GM19351 (cell line): ENCODE measurements around the gene GRM8.
"Not testable (repeated sequence)": the region's sequence is repeated elsewhere in the genome, so short reads cannot be mapped to it uniquely, and the experiment has no call there.

ENCODE experiments used
- ATAC-seq: cut with Tn5 transposase; IDR thresholded peaks from one replicate; pipeline ENCODE4 v1.9.1; 2021; ENCODE audit warnings: mild to moderate bottlenecking, moderate library complexity; ENCODE audit not compliant: unreplicated experiment

GRM8 gene

DNA sequence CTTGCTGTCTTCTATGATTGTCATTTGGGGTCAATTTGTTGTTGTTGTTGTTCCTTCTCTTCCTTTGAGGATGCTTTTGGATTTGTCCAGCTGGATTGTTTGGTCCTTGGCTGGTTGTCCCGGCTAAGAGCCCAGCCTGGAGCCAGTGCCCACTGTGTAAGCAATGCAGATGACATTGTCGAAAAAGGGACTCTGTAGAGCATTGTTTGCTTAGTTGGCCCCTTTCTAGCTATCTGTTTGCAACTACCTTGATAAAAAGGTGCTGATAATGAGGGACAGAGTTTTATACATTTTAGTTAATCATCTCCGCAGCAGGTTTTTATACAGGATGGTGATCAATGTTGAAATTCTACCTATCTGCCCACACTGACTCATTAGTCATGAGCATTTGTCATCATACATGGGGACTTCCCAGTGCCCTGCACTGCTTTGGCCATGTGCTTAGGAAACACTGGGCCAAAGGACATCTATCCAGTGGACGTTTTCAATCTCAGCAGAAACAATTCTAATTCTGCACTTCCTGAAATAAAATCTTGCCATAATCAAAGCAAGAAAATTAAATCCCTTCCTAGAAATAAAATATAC is 311.9 kb downstream of the GRM8 start:
- ATAC-seq = no peak

DNA sequence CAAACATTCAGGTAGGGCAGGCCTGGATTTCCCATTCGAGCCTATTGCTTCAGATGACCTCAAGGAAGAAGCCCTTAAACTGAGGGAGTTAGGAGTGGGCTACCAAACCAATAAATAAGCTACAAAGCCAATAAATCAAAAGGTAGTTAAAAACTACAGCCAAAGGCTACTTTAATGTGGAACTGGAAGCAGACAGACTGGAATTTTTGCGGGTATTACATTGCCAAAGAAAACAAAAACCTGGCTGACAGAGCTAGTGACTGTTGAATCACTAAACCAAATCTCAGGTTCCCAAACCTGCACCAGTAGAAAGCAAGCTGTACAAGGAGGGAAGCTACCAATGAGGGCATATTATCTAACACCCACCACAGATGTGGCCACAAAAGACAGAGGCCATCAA is 315.6 kb downstream of the GRM8 start:
- ATAC-seq = no peak

DNA sequence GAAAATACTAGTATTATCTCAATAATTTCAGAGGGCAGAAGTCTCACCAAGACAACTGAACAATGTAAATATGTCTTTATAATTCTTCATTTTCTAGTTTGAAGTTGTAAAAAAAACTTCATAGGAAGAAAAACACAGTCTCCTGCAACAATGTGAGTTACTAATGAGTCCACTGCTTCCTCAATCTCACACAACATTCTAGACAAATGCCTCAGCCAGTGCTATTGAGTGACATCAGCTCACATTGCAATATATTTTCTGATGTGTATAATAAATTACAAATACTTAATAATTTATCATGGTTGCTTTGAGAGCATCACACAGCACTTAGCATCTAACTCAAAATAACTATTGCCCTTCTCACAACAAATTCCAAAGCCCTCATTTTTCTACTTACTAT is 321.2 kb downstream of the GRM8 start:
- no peak for ATAC-seq

GRCh38 chr7:126930166-126930565 is 322.6 kb downstream of the GRM8 start:
- ATAC-seq = no peak

- ATAC-seq = no peak
Observed at GRCh38 chr7:126924477-126924876, 328.3 kb downstream of the GRM8 start.

DNA sequence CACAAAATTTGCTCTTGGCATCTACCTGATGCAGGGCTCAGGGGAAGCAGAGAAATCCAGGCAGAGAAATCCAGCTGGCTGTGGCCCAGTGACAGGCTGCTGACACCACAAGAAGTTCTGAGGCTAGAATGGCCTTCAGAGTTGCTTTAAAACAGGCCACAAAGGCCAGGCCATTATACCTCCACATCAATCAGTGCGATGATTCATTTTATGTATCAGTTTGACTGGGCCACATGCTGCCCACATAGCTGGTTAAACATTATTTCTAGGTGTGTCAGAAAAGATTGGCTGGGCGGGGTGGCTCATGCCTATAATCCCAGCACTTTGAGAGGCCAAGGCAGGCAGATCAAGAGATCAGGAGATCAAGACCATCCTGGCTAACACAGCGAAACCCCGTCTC is 341.1 kb downstream of the GRM8 start:
- not testable (repeated sequence) for ATAC-seq

DNA sequence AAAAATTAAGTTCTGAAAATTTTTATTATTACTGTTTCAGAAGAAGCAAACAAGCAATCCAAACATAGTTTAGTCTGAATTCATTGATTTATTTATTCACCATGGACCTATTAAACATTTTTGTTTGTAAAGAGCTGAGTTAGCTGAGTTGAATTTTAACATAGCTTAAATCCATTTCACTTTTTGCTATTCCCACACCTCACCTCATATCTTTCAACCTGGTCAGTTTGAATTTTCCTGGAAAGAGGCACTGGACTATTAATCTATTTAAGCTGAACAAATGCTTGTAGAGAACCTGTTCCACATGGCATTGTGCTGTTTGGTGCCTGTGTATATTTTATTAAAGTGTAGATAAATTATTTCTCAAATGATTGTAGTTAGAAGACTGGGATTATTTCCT is 344.2 kb downstream of the GRM8 start:
- ATAC-seq = not testable (repeated sequence)

GRCh38 chr7:126907657-126908056 is 345.1 kb downstream of the GRM8 start:
- not testable (repeated sequence) for ATAC-seq

- ATAC-seq = not testable (repeated sequence)
Observed at GRCh38 chr7:126905255-126905654, 347.5 kb downstream of the GRM8 start.

DNA sequence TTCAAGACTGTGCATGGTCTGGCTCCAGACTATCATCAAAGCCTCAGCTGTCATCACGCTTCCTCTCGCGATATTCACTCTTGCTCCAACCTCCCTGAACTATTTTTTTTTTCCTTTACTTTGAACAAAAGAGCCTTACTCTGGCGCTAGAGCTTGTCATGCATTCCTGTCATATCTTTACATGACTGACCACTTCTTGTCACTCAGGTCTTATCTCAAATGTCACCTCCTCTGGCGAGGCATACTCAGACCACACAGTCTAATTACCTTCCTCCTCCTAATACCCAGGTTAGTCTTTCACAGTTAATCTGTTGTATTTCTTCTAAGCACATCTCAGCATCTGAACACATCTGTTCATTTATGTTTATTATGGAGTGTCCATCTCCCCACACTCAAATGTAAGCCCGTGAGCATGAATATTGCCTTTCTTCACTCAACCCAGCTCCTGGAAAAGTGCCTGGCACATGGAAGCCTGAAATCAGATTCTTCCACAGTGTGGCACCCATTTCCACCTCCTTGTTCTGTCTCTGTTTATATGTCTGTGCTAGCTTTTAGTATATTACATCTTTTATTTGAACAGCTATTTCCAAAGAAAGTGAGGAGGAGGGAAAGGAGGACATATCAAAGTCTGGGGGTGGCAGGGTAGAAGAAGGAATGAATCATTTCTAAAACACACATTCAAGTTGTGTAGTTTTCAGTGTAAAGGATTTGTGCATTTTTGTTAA is 351.5 kb downstream of the GRM8 start:
- ATAC-seq = not testable (repeated sequence)

DNA sequence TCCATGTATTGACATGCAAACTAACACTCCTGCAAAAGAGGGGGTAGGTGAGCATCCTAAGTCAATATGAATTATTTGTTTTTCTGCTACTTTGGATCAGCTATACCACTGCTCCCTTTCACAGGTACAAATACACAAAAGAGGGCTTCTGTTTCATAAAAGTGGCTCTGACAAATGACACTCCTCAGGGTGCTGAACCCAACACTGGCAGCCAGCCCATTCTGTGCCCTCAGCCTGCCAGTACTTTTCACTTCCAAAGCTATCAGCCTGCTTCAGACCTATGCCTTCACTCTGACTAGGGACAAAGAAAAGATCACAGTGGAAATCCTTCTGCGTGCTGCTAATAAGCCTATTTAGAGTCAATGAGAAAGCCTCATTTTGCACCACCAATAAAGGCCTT is 364.8 kb downstream of the GRM8 start:
- ATAC-seq = not testable (repeated sequence)

- not testable (repeated sequence) for ATAC-seq
Observed at GRCh38 chr7:126887560-126887959, 365.2 kb downstream of the GRM8 start.

GRCh38 chr7:126882730-126883129 is 370.0 kb downstream of the GRM8 start:
- not testable (repeated sequence) for ATAC-seq

GRCh38 chr7:126881908-126882307 is 370.8 kb downstream of the GRM8 start:
- ATAC-seq = not testable (repeated sequence)

- ATAC-seq = no peak
Observed at GRCh38 chr7:126881315-126881714, 371.4 kb downstream of the GRM8 start.

- not testable (repeated sequence) for ATAC-seq
Observed at GRCh38 chr7:126876536-126876935, 376.2 kb downstream of the GRM8 start.

DNA sequence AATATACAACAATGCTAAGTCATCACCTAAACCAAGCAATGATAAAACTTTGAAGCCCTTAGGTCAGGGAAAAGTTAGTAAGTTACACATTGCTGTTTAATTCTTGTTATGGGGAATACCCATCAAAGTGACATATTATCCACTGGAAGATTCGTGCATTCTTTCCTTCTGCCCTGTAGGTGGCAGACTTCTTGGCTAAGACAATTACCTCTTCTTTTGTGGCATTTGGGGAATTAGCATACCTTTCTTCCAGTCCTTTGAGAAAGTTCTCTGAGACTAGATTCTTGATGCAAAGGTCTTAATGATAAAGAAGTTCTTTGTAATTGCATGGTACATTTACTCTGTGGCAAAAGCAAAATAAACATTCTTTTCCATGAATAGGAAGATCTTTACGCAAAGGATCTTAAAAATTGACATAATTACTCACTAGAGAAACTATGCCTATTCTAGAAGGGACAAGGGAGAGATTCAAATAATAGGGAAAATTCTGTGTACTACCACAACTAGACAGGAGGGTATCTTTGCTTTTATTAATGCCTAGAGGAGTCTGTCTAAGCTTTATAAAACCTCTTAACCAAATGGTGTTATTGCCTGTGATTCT is 395.9 kb downstream of the GRM8 start:
- peak; percentile 83 for ATAC-seq

DNA sequence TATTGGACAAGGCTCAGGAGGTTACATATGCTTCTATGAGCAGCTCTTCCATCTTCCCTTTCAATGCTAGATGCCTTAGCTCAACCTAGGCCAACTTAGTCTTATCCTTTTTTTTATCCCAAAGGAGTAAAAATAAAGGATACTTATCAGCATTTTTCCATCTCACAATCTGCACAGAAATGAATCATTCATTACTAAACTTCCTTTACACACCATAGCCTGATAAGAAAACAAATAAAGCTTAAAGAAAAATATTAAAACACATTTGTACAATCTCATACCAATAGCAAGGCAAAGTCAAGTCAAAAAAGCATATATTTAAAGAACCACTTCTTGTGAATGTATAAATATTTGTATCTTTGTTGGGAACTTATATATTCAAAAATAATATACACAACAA is 407.4 kb downstream of the GRM8 start:
- no peak for ATAC-seq

DNA sequence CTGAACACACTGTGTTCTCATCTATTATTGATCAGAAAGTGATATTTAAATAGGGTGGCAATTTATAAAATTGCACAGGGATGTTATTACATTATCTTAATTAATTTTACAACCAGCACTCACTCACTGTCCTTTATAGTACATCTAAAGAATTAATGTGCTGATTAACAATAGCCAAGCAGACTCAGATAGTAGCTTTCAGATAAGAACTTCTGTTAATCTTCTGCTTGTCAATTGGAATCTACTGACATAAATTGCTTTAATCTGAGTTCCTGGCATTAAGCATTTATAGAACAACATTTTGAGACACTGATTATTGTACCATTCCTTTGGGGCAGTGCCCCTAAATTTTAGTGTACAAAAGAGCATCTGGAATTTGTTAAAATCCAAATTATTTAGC is 408.9 kb downstream of the GRM8 start:
- no peak for ATAC-seq

- no peak for ATAC-seq
Observed at GRCh38 chr7:126843336-126843735, 409.4 kb downstream of the GRM8 start.

DNA sequence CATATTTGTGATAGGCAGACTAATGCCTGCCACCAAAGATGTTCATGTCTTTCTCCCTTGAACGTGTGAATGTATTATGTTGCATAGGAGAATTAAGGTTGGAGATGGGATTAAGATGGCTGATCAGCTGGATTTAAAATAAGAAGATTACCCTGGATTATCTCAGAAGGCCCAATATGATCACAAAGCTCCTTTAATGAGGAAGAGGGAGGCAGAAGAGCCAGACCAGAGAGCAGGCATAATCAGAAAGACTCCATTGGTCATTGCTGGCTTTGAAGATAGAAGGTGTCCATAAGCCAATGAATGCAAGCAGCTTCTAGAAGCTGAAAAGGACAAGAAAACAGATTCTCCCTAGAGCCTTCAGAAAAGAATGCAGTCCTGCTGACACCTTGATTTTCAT is 410.3 kb downstream of the GRM8 start:
- no peak for ATAC-seq

- no peak for ATAC-seq
Observed at GRCh38 chr7:126840869-126841268, 411.9 kb downstream of the GRM8 start.
